Liver (tissue), 9 donors: ENCODE data around the gene ZNF433. TPM values are rescaled to one million over a fixed set of nuclear protein-coding genes. Genes with fewer than 3 reads are reported as not detected.
A peak's percentile ranks its signal among the peaks of the same experiment; 100 is the strongest.
"Not testable (repeated sequence)": the region's sequence is repeated elsewhere in the genome, so short reads cannot be mapped to it uniquely, and the experiment has no call there.

Experiments used
- DNase-seq: peaks from one replicate; pipeline ENCODE4 v3.0.0-alpha.2; 2017; ENCODE audit warnings: low spot score
- H3K27ac ChIP-seq, 2 donors: one replicate each; pipeline ENCODE4 v1.7.0; 2013; ENCODE audit warnings: inconsistent platforms in 2 of 2, low read length in 2 of 2, control low read depth in 1 of 2, low read depth in 1 of 2, mild to moderate bottlenecking in 1 of 2
- H3K27me3 ChIP-seq, 4 donors: one replicate each; pipeline versions ENCODE4 v1.6.1 to v1.7.0; 2013; ENCODE audit warnings: low read length in 3 of 4, inconsistent platforms in 1 of 4, mild to moderate bottlenecking in 1 of 4, moderate library complexity in 1 of 4; ENCODE audit not compliant: control insufficient read depth in 4 of 4, insufficient read depth in 4 of 4
- H3K36me3 ChIP-seq, 4 donors: one replicate each; pipeline versions ENCODE4 v1.6.1 to v1.7.0; 2013; ENCODE audit warnings: low read length in 3 of 4, mild to moderate bottlenecking in 3 of 4, low read depth in 1 of 4, moderate library complexity in 1 of 4; ENCODE audit not compliant: control insufficient read depth in 4 of 4, insufficient read depth in 3 of 4
- H3K4me1 ChIP-seq, 4 donors: one replicate each; pipeline versions ENCODE4 v1.6.1 to v1.7.0; 2013; ENCODE audit warnings: low read length in 3 of 4, mild to moderate bottlenecking in 3 of 4, moderate library complexity in 1 of 4; ENCODE audit not compliant: control insufficient read depth in 4 of 4, insufficient read depth in 4 of 4
- H3K4me3 ChIP-seq, 3 donors: one replicate each; pipeline versions ENCODE4 v1.6.1 to v1.7.0; 2013; ENCODE audit warnings: low read length in 3 of 3, control low read depth in 1 of 3, low read depth in 1 of 3, mild to moderate bottlenecking in 1 of 3
- H3K9ac ChIP-seq, 2 donors: one replicate each; pipeline ENCODE4 v1.7.0; 2013; ENCODE audit warnings: low read length in 2 of 2, mild to moderate bottlenecking in 2 of 2, moderate library complexity in 2 of 2, control low read depth in 1 of 2, low read depth in 1 of 2
- H3K9me3 ChIP-seq, 4 donors: one replicate each; pipeline versions ENCODE4 v1.6.1 to v1.7.0; 2013; ENCODE audit warnings: low read length in 3 of 4; ENCODE audit not compliant: control insufficient read depth in 4 of 4
- EGR1 ChIP-seq, 2 donors: IDR thresholded peaks; 2 replicates each; pipeline ENCODE4 v1.6.1; 2016 to 2018; ENCODE audit warnings: antibody characterized with exemption in 2 of 2, low read depth in 2 of 2
- FOXA1 ChIP-seq: IDR thresholded peaks from 2 replicates; pipeline ENCODE4 v1.6.1; 2016; ENCODE audit warnings: antibody characterized with exemption
- FOXA2 ChIP-seq: IDR thresholded peaks from 2 replicates; pipeline ENCODE4 v1.6.1; 2016; ENCODE audit warnings: antibody characterized with exemption
- HNF4G ChIP-seq: IDR thresholded peaks from 2 replicates; pipeline ENCODE4 v1.6.1; 2016; ENCODE audit warnings: antibody characterized with exemption
- JUND ChIP-seq, 2 donors: IDR thresholded peaks; 2 replicates each; pipeline ENCODE4 v1.6.1; 2016; ENCODE audit warnings: antibody characterized with exemption in 2 of 2
- NR2F2 ChIP-seq: IDR thresholded peaks from 2 replicates; pipeline ENCODE4 v1.6.1; 2016; ENCODE audit warnings: antibody characterized with exemption
- TAF1 ChIP-seq: conservative IDR thresholded peaks from 2 replicates; pipeline ENCODE4 v1.6.1; 2016; ENCODE audit warnings: antibody characterized with exemption, mild to moderate bottlenecking
- YY1 ChIP-seq: IDR thresholded peaks from 2 replicates; pipeline ENCODE4 v1.6.1; 2016; ENCODE audit warnings: antibody characterized with exemption, mild to moderate bottlenecking
- WGBS: extraction: QIAGEN DNeasy Blood & Tissue Kit; methylation state at CpG from one replicate; pipeline ENCODE4 v1.1.7; 2013; 5-methylcytosine and 5-hydroxymethylcytosine counted together
- polyA plus RNA-seq, 2 donors: library from polyadenylated mRNA; stranded (reverse) in 1 of 2; unstranded in 1 of 2; fragments of 200-250 nt in 1 of 2; fragments of >200 nt in 1 of 2; fragmentation: Nextera tagmentation in 1 of 2; extraction: Ambion mirVana in 1 of 2; gene quantifications; one replicate each; pipeline versions ENCODE4 v1.2.1 to v1.2.3, GENCODE V29; 2013 to 2015
- total RNA-seq, 2 donors: library from RNA; depleted of rRNA; stranded (reverse); fragments of >200 nt; gene quantifications; one replicate each; pipeline ENCODE4 v1.2.3, GENCODE V29; 2014
- TF ChIP-seq, protein P1 (sequence below): IDR thresholded peaks from 2 replicates; pipeline ENCODE4 v1.6.1; 2016; ENCODE audit warnings: antibody characterized with exemption, mild to moderate bottlenecking
- TF ChIP-seq, protein P2 (sequence below): fragments of 150-350 bp; IDR thresholded peaks from 2 replicates; pipeline ENCODE4 v1.5.1; 2017; ENCODE audit warnings: improper control_type of control experiment, low read depth, low read length; ENCODE audit not compliant: missing input control
- TF ChIP-seq, protein P3 (sequence below): IDR thresholded peaks from 2 replicates; pipeline ENCODE4 v1.6.1; 2016; ENCODE audit warnings: antibody characterized with exemption
- donor health status: healthy.
- donor health status: healthy.
- donor health status: healthy.
- donor health status: healthy.
- donor health status: healthy.

ZNF433 gene
- total and polyA plus RNA-seq, 4 donors: 1.3 to 4.7 (median 2.5) TPM

DNA sequence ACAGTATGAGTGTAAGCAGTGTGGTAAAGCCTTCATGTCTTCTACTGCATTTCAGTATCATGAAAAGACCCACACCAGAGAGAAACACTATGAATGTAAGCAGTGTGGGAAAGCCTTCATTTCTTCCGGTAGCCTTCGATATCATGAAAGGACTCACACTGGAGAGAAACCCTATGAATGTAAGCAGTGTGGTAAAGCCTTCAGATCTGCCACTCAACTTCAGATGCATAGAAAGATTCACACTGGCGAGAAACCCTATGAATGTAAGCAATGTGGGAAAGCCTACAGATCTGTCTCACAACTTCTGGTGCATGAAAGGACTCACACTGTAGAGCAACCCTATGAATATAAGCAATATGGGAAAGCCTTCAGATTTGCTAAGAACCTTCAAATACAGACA lies 41.9 kb upstream of the ZNF433 start:
- no peak for DNase-seq
- TF ChIP-seq, protein P1, sequence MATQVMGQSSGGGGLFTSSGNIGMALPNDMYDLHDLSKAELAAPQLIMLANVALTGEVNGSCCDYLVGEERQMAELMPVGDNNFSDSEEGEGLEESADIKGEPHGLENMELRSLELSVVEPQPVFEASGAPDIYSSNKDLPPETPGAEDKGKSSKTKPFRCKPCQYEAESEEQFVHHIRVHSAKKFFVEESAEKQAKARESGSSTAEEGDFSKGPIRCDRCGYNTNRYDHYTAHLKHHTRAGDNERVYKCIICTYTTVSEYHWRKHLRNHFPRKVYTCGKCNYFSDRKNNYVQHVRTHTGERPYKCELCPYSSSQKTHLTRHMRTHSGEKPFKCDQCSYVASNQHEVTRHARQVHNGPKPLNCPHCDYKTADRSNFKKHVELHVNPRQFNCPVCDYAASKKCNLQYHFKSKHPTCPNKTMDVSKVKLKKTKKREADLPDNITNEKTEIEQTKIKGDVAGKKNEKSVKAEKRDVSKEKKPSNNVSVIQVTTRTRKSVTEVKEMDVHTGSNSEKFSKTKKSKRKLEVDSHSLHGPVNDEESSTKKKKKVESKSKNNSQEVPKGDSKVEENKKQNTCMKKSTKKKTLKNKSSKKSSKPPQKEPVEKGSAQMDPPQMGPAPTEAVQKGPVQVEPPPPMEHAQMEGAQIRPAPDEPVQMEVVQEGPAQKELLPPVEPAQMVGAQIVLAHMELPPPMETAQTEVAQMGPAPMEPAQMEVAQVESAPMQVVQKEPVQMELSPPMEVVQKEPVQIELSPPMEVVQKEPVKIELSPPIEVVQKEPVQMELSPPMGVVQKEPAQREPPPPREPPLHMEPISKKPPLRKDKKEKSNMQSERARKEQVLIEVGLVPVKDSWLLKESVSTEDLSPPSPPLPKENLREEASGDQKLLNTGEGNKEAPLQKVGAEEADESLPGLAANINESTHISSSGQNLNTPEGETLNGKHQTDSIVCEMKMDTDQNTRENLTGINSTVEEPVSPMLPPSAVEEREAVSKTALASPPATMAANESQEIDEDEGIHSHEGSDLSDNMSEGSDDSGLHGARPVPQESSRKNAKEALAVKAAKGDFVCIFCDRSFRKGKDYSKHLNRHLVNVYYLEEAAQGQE: no peak
- Histone ChIP-seq H3K27me3 (no peaks in the 10 kb centered on the region), H3K4me1 (no peaks in the 10 kb centered on the region), H3K36me3 (peaks cover 7 to 49% (median 40%) of the 10 kb centered on the region in 4 donors), H3K9me3 (peaks cover 63 to 83% (median 64%) of the 10 kb centered on the region in 4 donors), H3K27ac (no peak overlapping the region), H3K4me3 (peak overlapping the region in 2 of 3 donors; percentile 48 to 81), H3K9ac (no peak overlapping the region)
- 98% methylated on average over 3 of the region's 3 CpGs for WGBS

DNA sequence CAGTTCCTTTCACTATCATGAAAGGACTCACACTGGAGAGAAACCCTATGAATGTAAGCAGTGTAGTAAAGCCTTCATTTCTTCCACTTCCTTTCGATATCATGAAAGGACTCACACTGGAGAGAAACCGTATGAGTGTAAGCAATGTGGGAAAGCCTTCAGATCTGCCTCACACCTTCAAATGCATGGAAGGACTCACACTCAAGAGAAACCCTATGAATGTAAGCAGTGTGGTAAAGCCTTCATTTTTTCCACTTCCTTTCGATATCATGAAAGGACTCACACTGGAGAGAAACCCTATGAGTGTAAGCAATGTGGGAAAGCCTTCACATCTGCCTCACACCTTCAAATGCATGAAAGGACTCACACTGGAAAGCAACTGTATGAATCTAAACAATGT lies 40.9 kb upstream of the ZNF433 start:
- WGBS: 97% methylated on average over 3 of the region's 3 CpGs
- not testable (repeated sequence) for DNase-seq, H3K9ac ChIP-seq, H3K27me3 ChIP-seq, H3K4me1 ChIP-seq, H3K27ac ChIP-seq
- Histone ChIP-seq H3K4me3 (peak overlapping the region in 2 of 3 donors; percentile 48 to 81), H3K36me3 (peaks cover 7 to 51% (median 40%) of the 10 kb centered on the region in 4 donors), H3K9me3 (peaks cover 62 to 83% (median 63%) of the 10 kb centered on the region in 4 donors)

DNA sequence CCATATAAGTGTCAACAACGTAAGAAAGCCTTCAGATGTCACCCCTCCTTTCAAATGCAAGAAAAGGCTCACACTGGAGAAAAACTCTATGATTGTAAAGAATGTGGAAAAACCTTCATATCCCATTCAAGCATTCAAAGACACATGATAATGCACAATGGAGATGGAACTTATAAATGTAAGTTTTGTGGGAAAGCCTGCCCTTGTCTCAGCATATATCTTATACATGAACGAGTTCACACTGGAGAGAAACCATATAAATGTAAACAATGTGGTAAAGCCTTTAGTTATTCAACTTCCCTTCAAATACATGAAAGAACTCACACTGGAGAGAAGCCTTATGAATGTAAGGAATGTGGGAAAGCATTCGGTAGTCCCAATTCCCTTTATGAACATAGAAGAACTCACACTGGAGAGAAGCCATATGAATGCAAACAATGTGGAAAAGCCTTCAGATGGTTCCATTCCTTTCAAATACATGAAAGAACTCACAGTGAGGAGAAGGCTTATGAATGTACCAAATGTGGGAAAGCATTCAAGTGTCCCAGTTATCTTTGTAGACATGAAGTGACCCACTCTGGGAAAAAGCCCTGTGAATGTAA lies 40.2 kb upstream of the ZNF433 start:
- TF ChIP-seq EGR1 (IDR thresholded peaks at IDR 0.05; ENCODE audit: low read depth in 2 of 2) (no peak), NR2F2 (no peak), JUND (IDR thresholded peaks at IDR 0.05) (no peak), FOXA2 (no peak), HNF4G (no peak), FOXA1 (no peak), TAF1 (no peak), YY1 (no peak)
- TF ChIP-seq, protein P2, sequence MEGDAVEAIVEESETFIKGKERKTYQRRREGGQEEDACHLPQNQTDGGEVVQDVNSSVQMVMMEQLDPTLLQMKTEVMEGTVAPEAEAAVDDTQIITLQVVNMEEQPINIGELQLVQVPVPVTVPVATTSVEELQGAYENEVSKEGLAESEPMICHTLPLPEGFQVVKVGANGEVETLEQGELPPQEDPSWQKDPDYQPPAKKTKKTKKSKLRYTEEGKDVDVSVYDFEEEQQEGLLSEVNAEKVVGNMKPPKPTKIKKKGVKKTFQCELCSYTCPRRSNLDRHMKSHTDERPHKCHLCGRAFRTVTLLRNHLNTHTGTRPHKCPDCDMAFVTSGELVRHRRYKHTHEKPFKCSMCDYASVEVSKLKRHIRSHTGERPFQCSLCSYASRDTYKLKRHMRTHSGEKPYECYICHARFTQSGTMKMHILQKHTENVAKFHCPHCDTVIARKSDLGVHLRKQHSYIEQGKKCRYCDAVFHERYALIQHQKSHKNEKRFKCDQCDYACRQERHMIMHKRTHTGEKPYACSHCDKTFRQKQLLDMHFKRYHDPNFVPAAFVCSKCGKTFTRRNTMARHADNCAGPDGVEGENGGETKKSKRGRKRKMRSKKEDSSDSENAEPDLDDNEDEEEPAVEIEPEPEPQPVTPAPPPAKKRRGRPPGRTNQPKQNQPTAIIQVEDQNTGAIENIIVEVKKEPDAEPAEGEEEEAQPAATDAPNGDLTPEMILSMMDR: no peak
- TF ChIP-seq, protein P3, sequence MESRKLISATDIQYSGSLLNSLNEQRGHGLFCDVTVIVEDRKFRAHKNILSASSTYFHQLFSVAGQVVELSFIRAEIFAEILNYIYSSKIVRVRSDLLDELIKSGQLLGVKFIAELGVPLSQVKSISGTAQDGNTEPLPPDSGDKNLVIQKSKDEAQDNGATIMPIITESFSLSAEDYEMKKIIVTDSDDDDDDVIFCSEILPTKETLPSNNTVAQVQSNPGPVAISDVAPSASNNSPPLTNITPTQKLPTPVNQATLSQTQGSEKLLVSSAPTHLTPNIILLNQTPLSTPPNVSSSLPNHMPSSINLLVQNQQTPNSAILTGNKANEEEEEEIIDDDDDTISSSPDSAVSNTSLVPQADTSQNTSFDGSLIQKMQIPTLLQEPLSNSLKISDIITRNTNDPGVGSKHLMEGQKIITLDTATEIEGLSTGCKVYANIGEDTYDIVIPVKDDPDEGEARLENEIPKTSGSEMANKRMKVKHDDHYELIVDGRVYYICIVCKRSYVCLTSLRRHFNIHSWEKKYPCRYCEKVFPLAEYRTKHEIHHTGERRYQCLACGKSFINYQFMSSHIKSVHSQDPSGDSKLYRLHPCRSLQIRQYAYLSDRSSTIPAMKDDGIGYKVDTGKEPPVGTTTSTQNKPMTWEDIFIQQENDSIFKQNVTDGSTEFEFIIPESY: no peak
- TF ChIP-seq, protein P1: no peak
- H3K36me3 ChIP-seq: peaks cover 7 to 51% (median 43%) of the 10 kb centered on the region in 4 donors
- no peak overlapping the region for H3K27ac ChIP-seq
- no peak overlapping the region for H3K9ac ChIP-seq
- DNase-seq: no peak
- no peaks in the 10 kb centered on the region for H3K4me1 ChIP-seq
- peaks cover 61 to 84% (median 63%) of the 10 kb centered on the region in 4 donors for H3K9me3 ChIP-seq
- 94% methylated on average over 3 of the region's 3 CpGs for WGBS
- peak overlapping the region in 2 of 3 donors; percentile 48 to 81 for H3K4me3 ChIP-seq
- H3K27me3 ChIP-seq: no peaks in the 10 kb centered on the region
